SK-N-SH treated with all-trans-retinoic acid at 6 μM for 48 hours (cell line): ENCODE results near the gene PDCD6IP.

Experiments used
- ATAC-seq: fragments of 200-7000 bp; cut with Tn5 transposase; 3 replicates; pipeline ENCODE4 v1.9.1; 2020; ENCODE audit warnings: mild to moderate bottlenecking, moderate library complexity
- ARNTL ChIP-seq: fragments of 450-650 bp; formaldehyde crosslinking; IDR thresholded peaks from 2 replicates; pipeline ENCODE4 v1.5.0; 2020; ENCODE audit warnings: low read depth, mild to moderate bottlenecking, moderate library complexity, borderline replicate concordance
- BACH2 ChIP-seq: fragments of 250-450 bp; sonication (Bioruptor Pico); IDR thresholded peaks from 2 replicates; pipeline ENCODE4 v1.9.0; 2021; ENCODE audit warnings: mild to moderate bottlenecking, borderline replicate concordance
- CREB5 ChIP-seq: fragments of 250-450 bp; sonication (Bioruptor Pico); IDR thresholded peaks from 2 replicates; pipeline ENCODE4 v1.5.1; 2020; ENCODE audit warnings: low read depth, mild to moderate bottlenecking, moderate library complexity
- CSDC2 ChIP-seq: fragments of 250-450 bp; sonication (Bioruptor Pico); IDR thresholded peaks from 2 replicates; pipeline ENCODE4 v1.5.0; 2020; ENCODE audit warnings: mild to moderate bottlenecking, moderate library complexity
- CSRNP3 ChIP-seq: fragments of 250-450 bp; sonication (Bioruptor Pico); IDR thresholded peaks from 2 replicates; pipeline ENCODE4 v1.5.1; 2021; ENCODE audit warnings: mild to moderate bottlenecking, moderate library complexity
- ESRRG ChIP-seq: fragments of 250-450 bp; sonication (Bioruptor Pico); IDR thresholded peaks from 2 replicates; pipeline ENCODE4 v1.6.1; 2021; ENCODE audit warnings: mild to moderate bottlenecking
- GLIS3 ChIP-seq: fragments of 250-450 bp; sonication (Bioruptor Pico); IDR thresholded peaks from 2 replicates; pipeline ENCODE4 v1.5.0; 2020; ENCODE audit warnings: mild to moderate bottlenecking, moderate library complexity
- ISL1 ChIP-seq: fragments of 250-450 bp; sonication (Bioruptor Pico); IDR thresholded peaks from 2 replicates; pipeline ENCODE4 v2.1.2; 2022; ENCODE audit warnings: mild to moderate bottlenecking, moderate library complexity
- OSR1 ChIP-seq: fragments of 250-450 bp; sonication (Bioruptor Pico); IDR thresholded peaks from 2 replicates; pipeline ENCODE4 v1.8.0; 2022; ENCODE audit warnings: moderate library complexity, mild to moderate bottlenecking, inconsistent platforms
- PATZ1 ChIP-seq: fragments of 250-450 bp; sonication (Bioruptor Pico); IDR thresholded peaks from 2 replicates; pipeline ENCODE4 v1.8.0; 2020; ENCODE audit warnings: mild to moderate bottlenecking, moderate library complexity, borderline replicate concordance
- POU6F1 ChIP-seq: fragments of 250-450 bp; sonication (Bioruptor Pico); IDR thresholded peaks from 2 replicates; pipeline ENCODE4 v1.8.0; 2021; ENCODE audit warnings: low read depth, mild to moderate bottlenecking, moderate library complexity, borderline replicate concordance
- PPARA ChIP-seq: fragments of 250-450 bp; sonication (Bioruptor Pico); IDR thresholded peaks from 2 replicates; pipeline ENCODE4 v1.5.0; 2020; ENCODE audit warnings: mild to moderate bottlenecking, borderline replicate concordance
- RARB ChIP-seq: fragments of 250-450 bp; sonication (Bioruptor Pico); IDR thresholded peaks from 2 replicates; pipeline ENCODE4 v1.8.0; 2021; ENCODE audit warnings: mild to moderate bottlenecking, moderate library complexity
- SNAI2 ChIP-seq: fragments of 250-450 bp; sonication (Bioruptor Pico); IDR thresholded peaks from 2 replicates; pipeline ENCODE4 v1.5.0; 2020; ENCODE audit warnings: mild to moderate bottlenecking, moderate library complexity
- TCF4 ChIP-seq: fragments of 250-450 bp; sonication (Bioruptor Pico); IDR thresholded peaks from 2 replicates; pipeline ENCODE4 v1.8.0; 2021; ENCODE audit warnings: mild to moderate bottlenecking, moderate library complexity, borderline replicate concordance
- TOX ChIP-seq: fragments of 250-450 bp; sonication (Bioruptor Pico); IDR thresholded peaks from 2 replicates; pipeline ENCODE4 v1.8.0; 2021; ENCODE audit warnings: mild to moderate bottlenecking, moderate library complexity, borderline replicate concordance
- TSHZ2 ChIP-seq: fragments of 250-450 bp; sonication (Bioruptor Pico); IDR thresholded peaks from 2 replicates; pipeline ENCODE4 v1.5.0; 2020; ENCODE audit warnings: mild to moderate bottlenecking, moderate library complexity
- ZC3H10 ChIP-seq: fragments of 250-450 bp; sonication (Bioruptor Pico); IDR thresholded peaks from 2 replicates; pipeline ENCODE4 v1.5.1; 2021; ENCODE audit warnings: mild to moderate bottlenecking, moderate library complexity
- ZFP3 ChIP-seq: fragments of 250-450 bp; sonication (Bioruptor Pico); IDR thresholded peaks from 2 replicates; pipeline ENCODE4 v1.5.0; 2020; ENCODE audit warnings: mild to moderate bottlenecking, moderate library complexity
- ZFP30 ChIP-seq: fragments of 450-650 bp; formaldehyde crosslinking; IDR thresholded peaks from 2 replicates; pipeline ENCODE4 v1.5.0; 2022; ENCODE audit warnings: mild to moderate bottlenecking, moderate library complexity
- ZNF565 ChIP-seq: fragments of 450-650 bp; formaldehyde crosslinking; conservative IDR thresholded peaks from 2 replicates; pipeline ENCODE4 v1.5.0; 2020; ENCODE audit warnings: low read depth, mild to moderate bottlenecking, moderate library complexity
- ZNF70 ChIP-seq: fragments of 450-650 bp; formaldehyde crosslinking; IDR thresholded peaks from 2 replicates; pipeline ENCODE4 v1.5.0; 2020; ENCODE audit warnings: mild to moderate bottlenecking, moderate library complexity
- ZNF8 ChIP-seq: fragments of 450-650 bp; formaldehyde crosslinking; IDR thresholded peaks from 2 replicates; pipeline ENCODE4 v1.5.0; 2020; ENCODE audit warnings: mild to moderate bottlenecking, moderate library complexity

Gene PDCD6IP

DNA sequence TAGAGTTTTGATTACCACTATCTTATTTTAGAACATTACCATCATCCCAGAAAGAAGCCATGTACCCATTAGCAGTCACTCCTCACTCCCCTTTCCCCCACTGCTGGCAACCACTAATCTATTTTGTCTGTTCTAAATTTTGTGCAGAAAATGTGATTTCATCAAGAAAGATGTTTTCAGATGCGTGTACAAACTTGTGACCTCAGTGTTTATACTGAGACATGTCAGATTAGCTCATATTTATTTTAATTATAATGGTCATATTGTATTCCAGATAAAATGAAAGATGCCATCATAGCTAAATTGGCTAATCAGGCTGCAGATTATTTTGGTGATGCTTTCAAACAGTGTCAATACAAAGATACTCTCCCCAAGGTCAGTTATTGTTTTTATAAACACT is 27.8 kb downstream of the PDCD6IP start:
- ATAC-seq = peak; percentile 40; the same call in 2 of the 3 replicates
- no peak for TF ChIP-seq ZNF565 (CRISPR knock-in tag)
- TF ChIP-seq ESRRG (CRISPR knock-in tag) = no peak
- TF ChIP-seq RARB = no peak
- no peak for TF ChIP-seq ARNTL (CRISPR knock-in tag)
- no peak for TF ChIP-seq ZFP30
- TF ChIP-seq ZNF70 (CRISPR knock-in tag) = no peak
- peak; percentile 43; the same call in 1 of the 2 replicates for TF ChIP-seq ZFP3
- no peak for TF ChIP-seq ZNF8 (CRISPR knock-in tag)
- TF ChIP-seq PPARA (CRISPR knock-in tag) = no peak
- peak; percentile 79 for TF ChIP-seq TCF4 (CRISPR knock-in tag)
- no peak for TF ChIP-seq PATZ1 (CRISPR knock-in tag)
- TF ChIP-seq SNAI2 (CRISPR knock-in tag) = no peak
- TF ChIP-seq CSDC2 (CRISPR knock-in tag) = no peak
- no peak for TF ChIP-seq ZC3H10 (CRISPR knock-in tag)
- 0 out of 2 replicates have a peak, but pooled peaks have one; percentile 21 for TF ChIP-seq ISL1
- no peak for TF ChIP-seq OSR1 (CRISPR knock-in tag)
- peak; percentile 62; the same call in 1 of the 2 replicates for TF ChIP-seq CREB5 (CRISPR knock-in tag)
- no peak for TF ChIP-seq GLIS3 (CRISPR knock-in tag)
- TF ChIP-seq TOX (CRISPR knock-in tag) = no peak
- TF ChIP-seq POU6F1 (CRISPR knock-in tag) = no peak
- TF ChIP-seq TSHZ2 (CRISPR knock-in tag) = peak; percentile 77
- no peak for TF ChIP-seq BACH2 (CRISPR knock-in tag)
- no peak for TF ChIP-seq CSRNP3 (CRISPR knock-in tag)

- TF ChIP-seq ZNF8 (CRISPR knock-in tag) = no peak
- no peak for TF ChIP-seq POU6F1 (CRISPR knock-in tag)
- ATAC-seq = peak; percentile 86
Observed at GRCh38 chr3:33826688-33827087, 28.3 kb downstream of the PDCD6IP start.
